ENCODE measurements around the gene CRIM1.
A peak's percentile ranks its signal among the peaks of the same experiment; 100 is the strongest.

Gene CRIM1

GRCh38 chr2:36561237-36561944, 205.8 kb downstream of the CRIM1 start:
- peak; percentile 99 for DNase-seq (ENCODE audit: low spot score)

GRCh38 chr2:36562240-36562639, 206.7 kb downstream of the CRIM1 start:
- peak; percentile 92 for DNase-seq (ENCODE audit: low spot score)

- peak; percentile 63 for DNase-seq (ENCODE audit: low spot score)
Measured at GRCh38 chr2:36562973-36563532, 207.5 kb downstream of the CRIM1 start.

- peak; percentile 76 for DNase-seq (ENCODE audit: low spot score)
Measured at GRCh38 chr2:36564377-36564930, 208.9 kb downstream of the CRIM1 start.

GRCh38 chr2:36565712-36566111, 210.1 kb downstream of the CRIM1 start:
- peak; percentile 76 for DNase-seq (ENCODE audit: low spot score)

- peak; percentile 84 for DNase-seq (ENCODE audit: low spot score)
Measured at GRCh38 chr2:36566887-36567286, 211.3 kb downstream of the CRIM1 start.

GRCh38 chr2:36567711-36568408, 212.3 kb downstream of the CRIM1 start:
- DNase-seq (ENCODE audit: low spot score): peak; percentile 80

GRCh38 chr2:36568516-36569246, 213.1 kb downstream of the CRIM1 start:
- DNase-seq (ENCODE audit: low spot score): peak; percentile 98

GRCh38 chr2:36569267-36569856, 213.8 kb downstream of the CRIM1 start:
- peak; percentile 76 for DNase-seq (ENCODE audit: low spot score)

GRCh38 chr2:36570416-36570815, 214.8 kb downstream of the CRIM1 start:
- DNase-seq (ENCODE audit: low spot score): peak; percentile 95

- peak; percentile 78 for DNase-seq (ENCODE audit: low spot score)
Measured at GRCh38 chr2:36572054-36572718, 216.6 kb downstream of the CRIM1 start.

- peak; percentile 85 for DNase-seq (ENCODE audit: low spot score)
Measured at GRCh38 chr2:36572719-36573059, 217.1 kb downstream of the CRIM1 start.

GRCh38 chr2:36573165-36573564, 217.6 kb downstream of the CRIM1 start:
- peak; percentile 56 for DNase-seq (ENCODE audit: low spot score)

- peak; percentile 90 for DNase-seq (ENCODE audit: low spot score)
Measured at GRCh38 chr2:36574560-36574959, 219.0 kb downstream of the CRIM1 start.

GRCh38 chr2:36577884-36578283, 222.3 kb downstream of the CRIM1 start:
- DNase-seq (ENCODE audit: low spot score): peak; percentile 66

GRCh38 chr2:36578343-36579296, 223.0 kb downstream of the CRIM1 start:
- peak; percentile 96 for DNase-seq (ENCODE audit: low spot score)

GRCh38 chr2:36579297-36579664, 223.7 kb downstream of the CRIM1 start:
- DNase-seq (ENCODE audit: low spot score): no peak

- no peak for DNase-seq (ENCODE audit: low spot score)
Measured at GRCh38 chr2:36582538-36582937, 227.0 kb downstream of the CRIM1 start.

- DNase-seq (ENCODE audit: low spot score): no peak
Measured at GRCh38 chr2:36582951-36583350, 227.4 kb downstream of the CRIM1 start.

- DNase-seq (ENCODE audit: low spot score): no peak
Measured at GRCh38 chr2:36584148-36584794, 228.7 kb downstream of the CRIM1 start.

Data from RKO (cell line).